ENCODE results near the gene PPP4R1.
A peak's percentile ranks its signal among the peaks of the same experiment; 100 is the strongest.
"Not testable (repeated sequence)": the region's sequence is repeated elsewhere in the genome, so short reads cannot be mapped to it uniquely, and the experiment has no call there.

PPP4R1 gene, protein sequence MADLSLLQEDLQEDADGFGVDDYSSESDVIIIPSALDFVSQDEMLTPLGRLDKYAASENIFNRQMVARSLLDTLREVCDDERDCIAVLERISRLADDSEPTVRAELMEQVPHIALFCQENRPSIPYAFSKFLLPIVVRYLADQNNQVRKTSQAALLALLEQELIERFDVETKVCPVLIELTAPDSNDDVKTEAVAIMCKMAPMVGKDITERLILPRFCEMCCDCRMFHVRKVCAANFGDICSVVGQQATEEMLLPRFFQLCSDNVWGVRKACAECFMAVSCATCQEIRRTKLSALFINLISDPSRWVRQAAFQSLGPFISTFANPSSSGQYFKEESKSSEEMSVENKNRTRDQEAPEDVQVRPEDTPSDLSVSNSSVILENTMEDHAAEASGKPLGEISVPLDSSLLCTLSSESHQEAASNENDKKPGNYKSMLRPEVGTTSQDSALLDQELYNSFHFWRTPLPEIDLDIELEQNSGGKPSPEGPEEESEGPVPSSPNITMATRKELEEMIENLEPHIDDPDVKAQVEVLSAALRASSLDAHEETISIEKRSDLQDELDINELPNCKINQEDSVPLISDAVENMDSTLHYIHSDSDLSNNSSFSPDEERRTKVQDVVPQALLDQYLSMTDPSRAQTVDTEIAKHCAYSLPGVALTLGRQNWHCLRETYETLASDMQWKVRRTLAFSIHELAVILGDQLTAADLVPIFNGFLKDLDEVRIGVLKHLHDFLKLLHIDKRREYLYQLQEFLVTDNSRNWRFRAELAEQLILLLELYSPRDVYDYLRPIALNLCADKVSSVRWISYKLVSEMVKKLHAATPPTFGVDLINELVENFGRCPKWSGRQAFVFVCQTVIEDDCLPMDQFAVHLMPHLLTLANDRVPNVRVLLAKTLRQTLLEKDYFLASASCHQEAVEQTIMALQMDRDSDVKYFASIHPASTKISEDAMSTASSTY

DNA sequence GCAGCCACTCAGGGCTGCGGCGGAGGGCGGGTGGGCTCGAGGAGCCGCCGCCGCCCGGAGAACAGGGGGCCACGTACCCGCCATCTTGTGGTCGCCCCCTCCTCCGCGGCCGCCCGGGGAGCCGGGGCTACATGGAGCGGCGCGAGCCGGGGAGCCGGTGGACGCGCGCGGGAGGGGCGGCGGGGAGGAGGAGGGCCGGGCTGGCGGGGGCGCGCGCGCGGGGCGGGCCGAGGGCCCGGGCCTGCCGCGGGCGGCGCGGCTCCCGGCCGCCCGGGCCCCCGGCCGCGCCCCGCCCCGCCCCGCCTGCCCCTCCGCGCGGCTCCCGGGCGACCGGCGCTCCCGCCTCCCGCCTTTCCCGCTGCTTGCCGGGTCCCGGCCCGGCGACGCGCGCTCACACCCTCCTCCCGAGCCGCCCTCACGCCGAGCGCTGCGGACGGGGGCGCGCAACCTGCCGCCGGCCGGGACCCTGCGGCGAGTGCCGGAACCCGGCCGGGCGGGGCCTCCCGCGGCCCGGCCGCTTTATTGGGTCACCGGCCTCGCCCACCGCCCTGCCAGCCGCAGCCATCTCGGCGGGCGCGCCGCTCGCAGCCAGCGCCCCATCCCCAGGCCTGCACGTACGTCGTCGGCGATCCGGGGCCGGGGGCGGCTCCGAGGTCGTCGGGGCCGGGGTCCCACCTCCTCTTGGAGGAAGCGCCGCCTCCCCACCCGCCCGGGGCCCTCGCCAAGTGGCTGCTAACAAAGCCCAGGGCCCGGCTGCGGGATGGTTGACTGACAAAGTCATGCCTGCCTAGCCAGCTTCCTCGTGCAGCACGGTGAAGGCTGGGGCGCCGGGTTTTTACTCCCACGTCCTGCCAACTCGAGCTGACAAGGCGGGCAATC lies at the start of gene PPP4R1:
Gene PPP4R1, minus strand, starts transcription at position 159 of the 879 bp plus-strand sequence. Its CDS starts 75 bp downstream, at position 84.
- DNase-seq, result peak; percentile 66 to 70

GRCh38 chr18:9663377-9663776 lies 49.0 kb upstream of the PPP4R1 start:
- DNase-seq, result no peak

DNA sequence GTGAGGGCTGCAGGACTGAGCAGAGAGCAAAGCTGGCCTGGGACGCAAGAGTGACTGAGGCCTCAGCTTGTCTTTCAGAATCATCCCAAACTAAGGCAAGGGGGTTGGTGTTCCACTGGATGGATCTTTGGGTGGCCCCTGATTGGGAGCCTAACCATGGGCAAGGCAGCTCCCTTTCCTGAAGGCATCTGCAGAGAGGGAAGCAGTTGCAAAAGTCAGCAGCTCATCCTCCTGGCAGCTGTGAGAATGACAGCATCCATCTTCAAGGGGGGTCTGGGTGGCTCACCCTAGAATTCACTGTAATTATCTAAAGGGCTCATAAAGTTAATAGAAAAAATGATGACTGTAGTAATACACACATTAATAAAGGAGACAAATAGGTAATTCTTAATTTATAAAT lies 47.2 kb upstream of the PPP4R1 start:
- DNase-seq, result no peak

DNA sequence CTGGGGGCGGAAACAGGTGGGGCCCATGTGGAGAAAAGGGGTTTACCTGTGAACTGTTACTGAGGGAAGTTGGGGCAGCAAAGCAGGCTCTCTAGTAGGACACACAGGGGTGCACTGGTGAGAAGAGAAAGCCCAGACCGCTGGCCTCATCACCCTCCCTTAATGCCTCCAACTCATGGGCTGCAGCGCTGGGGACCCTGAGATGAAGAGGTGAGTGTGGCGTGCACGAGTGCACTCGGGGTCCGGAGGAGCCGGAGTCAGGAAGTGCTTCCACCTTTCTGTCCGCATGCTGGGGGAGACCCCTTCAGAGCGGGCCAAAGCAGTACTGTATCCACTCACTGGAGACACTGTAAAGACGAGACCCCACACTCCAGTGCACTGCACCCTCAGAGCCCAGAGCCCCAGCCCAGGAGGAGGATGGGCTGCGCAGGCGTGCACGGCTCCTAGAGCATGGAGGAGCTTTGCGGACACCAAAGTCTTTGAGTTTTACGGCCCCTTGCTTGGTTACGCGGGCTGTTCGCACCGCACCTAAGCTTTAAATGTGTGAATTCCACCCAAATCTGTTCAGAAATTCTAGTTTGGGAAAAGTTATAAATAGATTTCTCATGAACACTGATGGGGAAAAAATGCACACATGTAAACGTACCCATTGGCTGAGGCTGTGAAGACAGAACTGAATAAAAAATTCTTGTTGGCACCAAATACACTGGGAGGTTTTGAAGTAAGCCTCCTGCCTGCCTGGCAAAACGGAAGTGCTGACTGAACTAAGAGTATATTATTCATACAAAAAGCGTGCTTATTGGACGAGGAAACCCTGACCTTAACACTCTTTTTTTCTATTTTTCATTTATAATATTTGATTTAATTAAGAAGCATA lies 45.4 kb upstream of the PPP4R1 start:
- DNase-seq, result no peak

GRCh38 chr18:9658087-9658641 lies 43.8 kb upstream of the PPP4R1 start:
- DNase-seq, result no peak

DNA sequence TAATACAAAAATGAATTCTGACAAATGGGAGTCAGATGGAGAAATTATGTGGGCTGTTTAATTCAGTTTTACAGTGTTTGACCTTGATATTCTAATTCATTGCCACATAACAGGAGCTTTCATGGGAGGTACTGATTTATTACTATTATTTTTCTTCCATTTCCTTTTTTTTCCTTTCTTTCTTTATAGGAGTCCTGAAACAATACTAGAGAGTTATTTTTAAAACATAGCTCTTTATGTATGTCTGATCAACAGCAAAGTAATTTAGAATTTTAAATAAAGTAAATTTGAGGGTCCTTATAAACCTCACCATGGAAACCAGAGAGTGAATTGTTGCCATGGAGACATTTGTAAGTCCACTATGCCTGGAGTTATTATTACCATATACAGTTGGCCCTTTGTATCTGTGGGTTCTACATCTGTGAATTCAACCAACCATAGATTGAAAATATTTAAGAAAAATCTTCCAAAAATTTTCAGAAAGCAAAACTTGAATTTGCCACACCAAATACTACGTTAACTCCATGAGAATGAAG lies 40.9 kb upstream of the PPP4R1 start:
- no peak for DNase-seq

- no peak for DNase-seq
Observed at GRCh38 chr18:9653390-9653789, 39.0 kb upstream of the PPP4R1 start.

DNA sequence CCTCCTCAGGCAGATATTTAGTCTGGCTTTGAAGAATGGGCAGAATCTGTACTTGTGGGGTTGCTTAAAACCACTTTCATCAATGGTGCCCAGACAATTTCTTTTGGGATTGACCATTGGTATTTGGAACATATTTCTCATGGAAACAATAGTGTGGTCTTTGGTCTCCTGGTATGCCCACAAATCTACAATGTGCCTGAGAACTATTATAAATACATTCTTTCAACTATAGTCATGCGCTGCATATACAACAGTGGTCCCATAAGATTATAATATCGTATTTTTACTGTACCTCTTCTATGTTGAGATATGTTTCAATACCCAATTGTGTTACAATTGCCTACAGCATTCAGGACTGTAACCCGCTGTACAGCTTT lies 34.8 kb upstream of the PPP4R1 start:
- no peak for DNase-seq

GRCh38 chr18:9648431-9649163 lies 34.2 kb upstream of the PPP4R1 start:
- DNase-seq, result no peak

- no peak for DNase-seq
Observed at GRCh38 chr18:9647496-9648323, 33.4 kb upstream of the PPP4R1 start.

GRCh38 chr18:9643549-9643948 lies 29.2 kb upstream of the PPP4R1 start:
- no peak for DNase-seq

DNA sequence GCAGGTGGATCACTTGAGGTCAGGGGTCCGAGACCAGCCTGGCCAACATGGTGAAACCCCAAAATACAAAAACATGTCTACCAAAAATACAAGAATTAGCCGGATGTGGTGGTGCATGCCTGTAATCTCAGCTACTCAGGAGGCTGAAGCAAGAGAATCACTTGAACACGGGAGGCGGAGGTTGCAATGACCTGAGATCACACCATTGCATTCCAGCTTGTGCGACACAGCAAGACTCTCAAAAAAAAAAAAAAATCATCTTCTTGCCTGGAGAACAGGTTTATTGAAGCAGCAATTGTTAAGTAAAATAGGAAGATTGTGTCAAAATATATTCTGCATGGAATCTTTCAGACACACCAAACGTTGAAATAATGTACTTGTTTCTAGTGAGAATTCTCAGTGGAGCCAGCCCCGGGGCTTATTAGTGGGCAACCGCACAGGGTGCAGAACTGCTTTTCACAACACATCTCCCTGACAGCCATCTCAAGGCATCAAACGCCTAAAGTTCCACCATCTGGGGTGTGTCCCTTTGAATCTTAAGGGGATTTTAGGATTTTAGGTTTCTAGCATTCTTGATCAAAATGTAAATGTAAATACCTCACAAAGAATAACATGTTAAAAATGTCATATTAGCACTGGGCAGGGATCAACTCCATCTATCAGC lies 28.6 kb upstream of the PPP4R1 start:
- no peak for DNase-seq

DNA sequence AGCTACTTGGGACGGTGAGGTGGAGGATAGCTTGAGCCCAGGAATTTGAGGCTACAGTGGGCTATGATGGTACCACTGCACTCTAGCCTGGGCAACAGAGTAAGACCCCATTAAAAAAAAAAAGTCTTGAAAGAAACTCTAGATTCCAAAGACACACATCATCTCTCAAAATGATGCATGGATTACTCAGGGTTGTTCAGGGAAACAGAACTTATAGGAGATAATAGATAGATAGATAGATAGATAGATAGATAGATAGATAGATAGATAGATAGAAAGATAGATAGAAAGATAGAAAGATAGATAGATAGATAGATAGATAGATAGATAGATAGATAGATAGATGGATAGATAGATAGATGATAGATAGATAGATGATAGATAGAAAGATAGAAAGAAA lies 26.7 kb upstream of the PPP4R1 start:
- not testable (repeated sequence) for DNase-seq

DNA sequence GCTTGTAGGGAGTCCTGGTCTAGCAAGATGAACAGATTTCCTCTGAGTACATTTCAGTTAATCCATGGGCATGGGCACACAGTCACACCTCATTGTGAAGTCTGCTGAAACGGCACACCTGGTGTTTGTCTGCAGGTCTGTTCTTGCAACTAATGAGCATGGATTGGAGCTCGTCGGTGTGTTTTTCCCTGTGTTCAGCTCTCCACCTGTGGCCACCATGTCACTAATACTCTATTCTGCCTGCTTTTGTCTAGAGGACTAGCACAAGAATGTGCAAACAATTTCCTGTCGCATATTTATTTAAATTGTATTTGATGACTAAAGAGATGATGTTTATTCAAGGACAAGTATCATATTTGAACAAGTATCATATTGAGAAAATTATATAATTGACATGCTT lies 24.5 kb upstream of the PPP4R1 start:
- DNase-seq, result no peak

- no peak for DNase-seq
Observed at GRCh38 chr18:9637036-9637767, 22.8 kb upstream of the PPP4R1 start.

GRCh38 chr18:9634856-9635255 lies 20.5 kb upstream of the PPP4R1 start:
- DNase-seq, result no peak

- DNase-seq, result no peak
Observed at GRCh38 chr18:9631814-9632496, 17.6 kb upstream of the PPP4R1 start.

DNA sequence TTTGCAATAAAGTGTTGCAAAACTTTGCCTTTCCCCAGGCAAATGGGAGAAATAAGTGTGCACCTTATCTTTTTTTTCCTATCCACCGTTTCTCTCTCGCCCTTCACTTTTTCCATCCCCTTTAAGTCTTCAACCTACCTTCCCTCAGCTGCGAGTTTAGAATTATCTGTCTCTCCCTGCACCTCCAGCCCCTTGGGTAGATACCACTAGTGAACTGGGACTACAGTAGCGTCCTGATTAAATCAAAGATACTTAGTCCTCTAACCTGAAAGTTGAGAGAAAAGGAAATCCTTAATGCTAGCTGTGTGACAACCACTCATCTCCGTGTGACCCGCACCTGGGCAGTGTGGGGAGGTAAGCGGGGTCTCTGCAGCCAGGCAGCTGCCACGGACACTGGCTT lies 16.1 kb upstream of the PPP4R1 start:
- no peak for DNase-seq

Measured in CD4-positive, alpha-beta T cell treated with Interleukin-4 for 1 hour (primary cell).